Smooth muscle cell (in vitro differentiated cells): ENCODE results near the gene AMN. TPM values are rescaled to one million over a fixed set of nuclear protein-coding genes. Genes with fewer than 3 reads are reported as not detected.

Experiments
- DNase-seq: peaks from one replicate; lab custom pipeline; 2025; ENCODE audit not compliant: unreplicated experiment; lab: John Stamatoyannopoulos, UW
- H2AFZ ChIP-seq: fragments of 200-600 bp; sonication (generic); 2 replicates; pipeline ENCODE4 v1.6.0; 2016; ENCODE audit warnings: antibody characterized with exemption, low read depth, mild to moderate bottlenecking
- H3F3A ChIP-seq: fragments of 200-600 bp; sonication (generic); 2 replicates; pipeline ENCODE4 v1.6.0; 2017; ENCODE audit warnings: antibody characterized with exemption, low read depth
- H3K27ac ChIP-seq: fragments of 200-600 bp; sonication (generic); 2 replicates; pipeline ENCODE4 v1.5.1; 2016; ENCODE audit warnings: low read depth, mild to moderate bottlenecking
- H3K27me3 ChIP-seq: fragments of 200-600 bp; sonication (generic); 2 replicates; pipeline ENCODE4 v1.6.1; 2016; ENCODE audit warnings: low read depth, mild to moderate bottlenecking
- H3K36me3 ChIP-seq: fragments of 200-600 bp; sonication (generic); 2 replicates; pipeline ENCODE4 v1.5.1; 2016; ENCODE audit warnings: low read depth
- H3K4me1 ChIP-seq: fragments of 200-600 bp; sonication (generic); 2 replicates; pipeline ENCODE4 v1.5.1; 2016; ENCODE audit warnings: low read depth
- H3K4me2 ChIP-seq: fragments of 200-600 bp; sonication (generic); 2 replicates; pipeline ENCODE4 v1.6.0; 2016; ENCODE audit warnings: mild to moderate bottlenecking
- H3K4me3 ChIP-seq: fragments of 200-600 bp; sonication (generic); 2 replicates; pipeline ENCODE4 v1.5.1; 2016; ENCODE audit warnings: mild to moderate bottlenecking
- H3K79me2 ChIP-seq: fragments of 200-600 bp; sonication (generic); 2 replicates; pipeline ENCODE4 v1.6.0; 2016; ENCODE audit warnings: low read depth, mild to moderate bottlenecking
- H3K9ac ChIP-seq: fragments of 200-600 bp; sonication (generic); 2 replicates; pipeline ENCODE4 v1.6.0; 2016; ENCODE audit warnings: low read depth
- H3K9me3 ChIP-seq: fragments of 200-600 bp; sonication (generic); replicated peaks from 2 replicates; pipeline ENCODE4 v1.5.1; 2016; ENCODE audit warnings: low read depth
- H4K20me1 ChIP-seq: fragments of 200-600 bp; sonication (generic); 2 replicates; pipeline ENCODE4 v1.6.0; 2016; ENCODE audit warnings: low read depth
- WGBS: methylation state at CpG from one replicate; pipeline ENCODE4 v1.1.7; 2016; ENCODE audit warnings: low lambda C conversion rate; 5-methylcytosine and 5-hydroxymethylcytosine counted together
- polyA plus RNA-seq: library from polyadenylated mRNA; unstranded; fragments of >200 nt; fragmentation: Nextera tagmentation; extraction: Ambion mirVana; gene quantifications from 2 replicates; pipeline ENCODE4 v1.2.1, GENCODE V29; 2016
- total RNA-seq: library from RNA; depleted of rRNA; stranded (reverse); fragments of >200 nt; gene quantifications from 2 replicates; pipeline ENCODE4 v1.2.3, GENCODE V29; 2014
- TF ChIP-seq, protein P1 (sequence below): fragments of 200-600 bp; sonication (generic); IDR thresholded peaks from 2 replicates; pipeline ENCODE4 v1.5.1; 2017; ENCODE audit warnings: borderline replicate concordance, mild to moderate bottlenecking, antibody characterized with exemption; ENCODE audit not compliant: insufficient read depth, poor library complexity, severe bottlenecking

Gene AMN
- total and polyA plus RNA-seq, 2 experiments from 2014 or later, result 0.31 to 0.65 TPM

DNA sequence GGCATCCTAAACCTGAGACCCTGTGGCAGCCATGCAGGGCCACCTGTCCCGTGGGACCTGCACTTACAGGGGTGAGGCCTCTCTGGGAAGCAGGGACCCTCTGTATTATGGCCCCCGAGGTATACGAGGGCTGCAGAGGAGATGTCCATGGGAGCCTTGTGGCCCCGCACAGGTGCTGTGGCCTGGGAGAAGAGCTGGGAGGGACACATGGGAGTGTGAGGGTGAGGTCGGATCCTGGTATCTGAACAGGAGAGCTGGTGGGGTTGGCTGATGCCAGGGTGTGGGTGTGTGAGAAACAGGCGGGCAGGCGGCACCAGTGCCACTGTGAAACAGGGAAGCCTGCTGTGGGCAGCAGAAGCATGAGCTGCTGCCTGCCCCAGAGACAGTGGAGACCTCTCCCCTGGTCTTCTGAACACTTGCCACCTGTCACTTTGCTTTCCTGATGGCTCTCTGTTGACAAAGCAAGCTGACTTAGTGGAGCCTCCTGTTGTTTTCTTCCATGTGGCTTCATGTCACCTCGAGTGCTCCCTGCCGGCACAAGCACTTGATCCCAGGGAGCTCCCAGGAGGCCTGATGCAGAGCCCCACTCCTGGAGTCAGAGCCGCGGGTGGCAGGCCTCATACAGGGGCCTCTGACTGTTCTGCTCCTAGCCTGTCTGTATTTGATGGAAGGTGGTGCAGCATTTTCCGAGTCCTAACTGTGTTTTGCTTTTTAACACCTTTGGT lies 19.8 kb upstream of the AMN start:
- Histone ChIP-seq H3K4me2 (no peak overlapping the region), H3K27ac (no peak overlapping the region), H3K9me3 (no peaks in the 10 kb centered on the region), H3K9ac (no peak overlapping the region), H3F3A (no peaks in the 10 kb centered on the region), H4K20me1 (no peaks in the 10 kb centered on the region), H2AFZ (no peak overlapping the region), H3K27me3 (no peaks in the 10 kb centered on the region), H3K36me3 (no peaks in the 10 kb centered on the region), H3K4me3 (no peak overlapping the region), H3K79me2 (no peaks in the 10 kb centered on the region), H3K4me1 (no peaks in the 10 kb centered on the region)
- DNase-seq, result no peak
- 98% methylated on average over 12 of the region's 12 CpGs for WGBS
- TF ChIP-seq, protein P1, sequence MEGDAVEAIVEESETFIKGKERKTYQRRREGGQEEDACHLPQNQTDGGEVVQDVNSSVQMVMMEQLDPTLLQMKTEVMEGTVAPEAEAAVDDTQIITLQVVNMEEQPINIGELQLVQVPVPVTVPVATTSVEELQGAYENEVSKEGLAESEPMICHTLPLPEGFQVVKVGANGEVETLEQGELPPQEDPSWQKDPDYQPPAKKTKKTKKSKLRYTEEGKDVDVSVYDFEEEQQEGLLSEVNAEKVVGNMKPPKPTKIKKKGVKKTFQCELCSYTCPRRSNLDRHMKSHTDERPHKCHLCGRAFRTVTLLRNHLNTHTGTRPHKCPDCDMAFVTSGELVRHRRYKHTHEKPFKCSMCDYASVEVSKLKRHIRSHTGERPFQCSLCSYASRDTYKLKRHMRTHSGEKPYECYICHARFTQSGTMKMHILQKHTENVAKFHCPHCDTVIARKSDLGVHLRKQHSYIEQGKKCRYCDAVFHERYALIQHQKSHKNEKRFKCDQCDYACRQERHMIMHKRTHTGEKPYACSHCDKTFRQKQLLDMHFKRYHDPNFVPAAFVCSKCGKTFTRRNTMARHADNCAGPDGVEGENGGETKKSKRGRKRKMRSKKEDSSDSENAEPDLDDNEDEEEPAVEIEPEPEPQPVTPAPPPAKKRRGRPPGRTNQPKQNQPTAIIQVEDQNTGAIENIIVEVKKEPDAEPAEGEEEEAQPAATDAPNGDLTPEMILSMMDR, result no peak

DNA sequence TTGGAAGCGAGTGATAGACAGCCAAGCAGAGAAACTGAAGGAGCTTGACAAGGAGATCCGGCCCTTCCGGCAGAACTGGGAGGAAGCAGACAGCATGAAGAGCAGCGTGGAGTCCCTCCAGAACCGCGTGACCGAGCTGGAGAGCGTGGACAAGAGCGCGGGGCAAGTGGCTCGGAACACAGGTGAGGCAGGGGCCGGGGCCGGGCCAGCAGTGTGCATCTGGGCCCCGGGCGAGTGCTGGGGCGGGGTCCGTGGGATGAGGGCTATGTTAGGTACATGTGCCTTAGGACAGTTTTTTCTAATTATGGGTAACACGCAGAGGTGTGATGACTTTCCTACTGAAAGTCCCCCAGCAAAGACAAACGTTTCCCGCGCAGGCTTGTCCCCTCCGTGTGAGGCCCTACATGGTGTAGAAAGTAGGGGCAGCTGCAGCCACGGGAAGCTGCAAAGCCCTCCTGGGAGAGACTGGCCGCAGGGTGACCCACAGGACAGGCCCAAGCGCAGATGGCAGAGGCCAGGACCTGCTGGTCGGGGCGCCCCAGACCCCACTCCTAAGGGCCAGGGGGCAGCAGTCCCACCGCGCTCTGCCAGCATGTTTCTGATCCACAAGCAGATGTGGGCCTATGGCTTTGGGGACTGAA lies 19.1 kb upstream of the AMN start:
- Histone ChIP-seq H3K9ac (no peak overlapping the region), H3K79me2 (no peaks in the 10 kb centered on the region), H3K9me3 (no peaks in the 10 kb centered on the region), H3K4me2 (no peak overlapping the region), H3K4me1 (no peaks in the 10 kb centered on the region), H3K36me3 (no peaks in the 10 kb centered on the region), H3K27me3 (no peaks in the 10 kb centered on the region), H2AFZ (no peak overlapping the region), H3F3A (no peaks in the 10 kb centered on the region), H3K4me3 (no peak overlapping the region), H3K27ac (no peak overlapping the region), H4K20me1 (no peaks in the 10 kb centered on the region)
- 99% methylated on average over 22 of the region's 29 CpGs for WGBS
- TF ChIP-seq, protein P1, result no peak
- DNase-seq, result no peak

DNA sequence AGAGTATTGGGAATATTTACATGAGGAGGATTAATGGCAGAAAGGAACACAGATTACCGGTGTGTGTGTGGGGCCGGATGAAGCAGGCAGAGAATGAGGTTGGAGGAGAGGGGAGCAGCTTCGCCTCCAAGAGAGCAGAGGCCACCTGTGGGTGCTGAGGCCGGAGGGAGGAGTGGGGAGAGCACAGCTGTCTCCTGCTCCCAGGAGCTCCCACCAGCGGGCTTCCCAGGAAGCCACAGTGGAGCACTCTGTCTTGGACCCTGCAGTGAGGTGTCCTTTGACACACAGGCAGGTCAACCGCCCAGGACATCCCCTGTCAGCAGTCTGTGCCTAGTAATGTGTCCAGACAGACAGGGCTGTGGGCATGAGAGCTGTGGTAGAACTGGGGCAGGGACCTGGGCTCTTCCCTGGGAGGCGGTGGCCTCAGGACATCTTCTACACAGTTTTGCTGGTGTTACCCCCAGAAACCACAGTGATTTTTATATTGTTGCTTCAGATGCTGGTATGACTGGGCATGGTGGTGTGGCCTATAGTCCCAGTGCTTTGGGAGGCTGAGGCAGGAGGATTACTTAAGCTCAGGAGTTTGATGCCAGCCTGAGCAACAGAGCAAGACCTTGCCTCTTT lies 18.5 kb upstream of the AMN start:
- no peak for DNase-seq

More for the DNA sequence above, 18.5 kb upstream of the AMN start:
- Histone ChIP-seq H3K27me3 (no peaks in the 10 kb centered on the region), H3K36me3 (no peaks in the 10 kb centered on the region), H3K4me2 (no peak overlapping the region), H3K4me1 (no peaks in the 10 kb centered on the region), H4K20me1 (no peaks in the 10 kb centered on the region), H3K9me3 (no peaks in the 10 kb centered on the region), H3K9ac (no peak overlapping the region), H3K27ac (no peak overlapping the region), H3K79me2 (no peaks in the 10 kb centered on the region), H2AFZ (no peak overlapping the region), H3F3A (no peaks in the 10 kb centered on the region), H3K4me3 (no peak overlapping the region)
- TF ChIP-seq, protein P1, result no peak
- 99% methylated on average over 7 of the region's 7 CpGs for WGBS
